Heart left ventricle (tissue), 13 donors: ENCODE results near the gene CHKA.

ENCODE experiments used
- CTCF ChIP-seq, 12 donors: fragments of 200-600 bp; sonication (generic) in 4 of 12; IDR thresholded peaks; one replicate each; pipeline versions ENCODE4 v1.5.0 to v1.8.0; 2018 to 2022; ENCODE audit warnings: antibody characterized with exemption in 12 of 12, mild to moderate bottlenecking in 5 of 12
- POLR2A ChIP-seq, 2 donors: fragments of 450-650 bp; IDR thresholded peaks; one replicate each; pipeline ENCODE4 v1.6.1; 2017; ENCODE audit warnings: antibody characterized with exemption in 2 of 2, mild to moderate bottlenecking in 2 of 2, moderate library complexity in 2 of 2
- donor health status: ischemic (EF 13 %, LVEDD 7.1; RV severe dilation, severe dysfunction).
- donor health status: DM: no; HTN: yes; CAD: no.
- donor health status: DM: no; HTN: no; CAD: no.
- donor health status: ischemic (EF 25% LVEDD 6.9; RV normal size, moderate dysfunction).
- donor health status: ischemic (EF 25% LVEDD 5.7; RV mildly dilated, moderate dysfunction).
- donor health status: ischemic (EF 35%, LVEDD 5.7; RV mildly dilated, moderate dysfunction).
- donor health status: nonischemic (EF 11% LVEDD 7.7; RV severe dilation, severe dysfunction).
- donor health status: DM: yes; HTN: yes; CAD: no.
- donor health status: PGD.
- donor health status: ischemic (EF 29% LVEDD 5.4; RV normal size, mild dysfunction).
- donor health status: nonischemic (EF 23%, LVEDD 6.1; RV moderate dilation, normal function).

DNA sequence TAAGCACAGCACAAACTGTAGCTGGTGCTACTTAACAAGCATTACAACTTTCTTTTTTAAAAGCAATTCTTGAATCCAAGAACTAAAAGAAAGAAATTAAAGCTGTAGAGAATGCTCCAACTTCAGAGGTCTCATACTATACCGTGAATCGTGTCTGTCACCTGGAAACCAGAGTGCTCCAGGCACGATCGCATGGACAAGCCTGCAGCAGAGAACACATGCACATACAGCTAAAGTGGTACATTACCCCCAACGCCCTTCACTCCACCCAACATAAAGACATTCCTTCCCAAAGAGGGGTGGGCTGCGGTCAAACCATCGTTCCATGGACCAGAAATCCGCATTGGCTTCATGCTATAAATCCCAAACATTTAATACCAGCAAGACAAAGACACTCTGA, 31.5 kb downstream of the CHKA start:
- TF ChIP-seq CTCF (IDR thresholded peaks at IDR 0.05) (no peak), POLR2A (IDR thresholded peaks at IDR 0.05) (no peak)
